ENCODE measurements around the gene FOXP1. TPM values are rescaled to one million over a fixed set of nuclear protein-coding genes. Genes with fewer than 3 reads are reported as not detected.

Gene FOXP1
- total and polyA plus RNA-seq, 9 of the 15 experiments (the other 6 are each of a cell fraction or from before 2014, with no cell fraction given) = 7.7 to 34.5 (median 13.7) TPM

DNA sequence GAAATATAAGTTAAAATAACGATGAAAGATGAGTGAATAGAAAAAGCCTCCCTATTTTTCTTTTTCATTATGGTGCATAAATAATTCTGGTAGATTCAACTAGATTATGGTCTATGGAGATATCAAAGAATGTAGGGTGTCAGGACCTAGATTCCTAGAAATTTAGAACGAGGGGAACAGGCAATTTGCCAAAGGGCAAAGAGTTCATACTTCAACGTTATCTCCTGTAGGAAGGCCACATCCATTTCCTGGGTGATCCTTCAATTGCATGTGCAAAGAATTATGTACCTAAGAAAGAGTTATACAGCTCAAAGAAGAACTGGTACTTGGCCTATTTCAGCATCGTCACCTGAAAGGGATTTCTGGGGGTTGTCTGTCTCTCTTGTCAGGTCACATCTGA lies 351.8 kb downstream of the FOXP1 start:
- FAIRE-seq (peak; percentile 52), DNase-seq (ENCODE audit: extremely low read depth in 1 of 4, low spot score in 3 of 4) (peak in 2 of 4 experiments; percentile 34 to 80), ATAC-seq (0 out of 3 replicates have a peak, but pooled peaks have one; percentile 15)
- H3K36me3 ChIP-seq (ENCODE audit: control insufficient read depth, insufficient read depth, low read length) = no peaks in the 10 kb centered on the region
- no peaks in the 10 kb centered on the region for H3K27me3 ChIP-seq (ENCODE audit: control insufficient read depth in 2 of 2, insufficient read depth in 2 of 2, low read length in 2 of 2)
- H2AFZ ChIP-seq (ENCODE audit: low read depth, low read length) = no peak overlapping the region
- no peaks in the 10 kb centered on the region for H4K20me1 ChIP-seq (replicated peaks; ENCODE audit: control insufficient read depth, insufficient read depth, low read length)
- no peaks in the 10 kb centered on the region for H3K79me2 ChIP-seq (ENCODE audit: control insufficient read depth, insufficient read depth, low read length)
- no peak overlapping the region for H3K4me3 ChIP-seq
- peaks cover 8 to 34% of the 10 kb centered on the region in 2 experiments for H3K4me1 ChIP-seq (replicated peaks in 1 of 2; ENCODE audit: control insufficient read depth in 2 of 2, insufficient read depth in 2 of 2, low read length in 2 of 2)
- no peak overlapping the region for H3K27ac ChIP-seq (ENCODE audit: extremely low read depth, low read depth, low read length)
- no peak overlapping the region for H3K4me2 ChIP-seq (ENCODE audit: insufficient read depth, low read length)
- POLR2A ChIA-PET = no interaction called here
- CTCF ChIA-PET (ENCODE audit: low intra/inter-chr PET ratio) = no interaction called here
- in situ Hi-C loops (cut with MboI) = no loop called here
- no peaks in the 10 kb centered on the region for H3K9me3 ChIP-seq (replicated peaks; ENCODE audit: control insufficient read depth, insufficient read depth, low read depth, low read length)
- H3K9ac ChIP-seq (ENCODE audit: insufficient read depth in 1 of 2, low read depth in 2 of 2, low read length in 2 of 2) = no peak overlapping the region
- BruUV-seq (replicated peaks) = no TSS peak
- intact Hi-C loops (cut with micrococcal nuclease) = loop anchor here (5.0 kb wide), 1 partner anchor 351 kb away; the partner anchor contains the start of gene FOXP1
- 4% methylated on average over 3 of the region's 4 CpGs for WGBS (ENCODE audit: insufficient coverage, low coverage, missing lambda C conversion rate)
- no peaks in the 10 kb centered on the region for H3K9me1 ChIP-seq (ENCODE audit: control insufficient read depth, insufficient read depth, low read length)
- TF ChIP-seq EP300 (IDR thresholded peaks at IDR 0.05; ENCODE audit: low read length) = peak; percentile 69
- TF ChIP-seq CREBBP (IDR thresholded peaks at IDR 0.05; ENCODE audit: low read depth, low read length) = no peak
- TF ChIP-seq ZNF175 (CRISPR knock-in tag; IDR thresholded peaks at IDR 0.05; ENCODE audit: low read depth) = no peak
- peak in 1 of 2 experiments; percentile 48; a peak in 1 of 4 replicates for TF ChIP-seq TBL1XR1 (IDR thresholded peaks at IDR 0.05; ENCODE audit: low read length in 2 of 2)
- TF ChIP-seq CTBP1 (IDR thresholded peaks at IDR 0.05; ENCODE audit: borderline replicate concordance) = 0 out of 2 replicates have a peak, but pooled peaks have one; percentile 12
- peak; percentile 50 for TF ChIP-seq ARID1B (IDR thresholded peaks at IDR 0.05)
- TF ChIP-seq TRIM28 (IDR thresholded peaks at IDR 0.05) = no peak
- no peak for TF ChIP-seq POLR2H (tag; IDR thresholded peaks at IDR 0.05; ENCODE audit: low read depth)
- no peak for TF ChIP-seq HMG20B (CRISPR knock-in tag; IDR thresholded peaks at IDR 0.05)
- peak; percentile 38; the same call in 1 of the 2 replicates for TF ChIP-seq NCOR1 (IDR thresholded peaks at IDR 0.05)
- TF ChIP-seq BRF1 (IDR thresholded peaks at IDR 0.05; ENCODE audit: borderline replicate concordance, extremely low read depth, insufficient read length) = no peak
- TF ChIP-seq, protein P1, sequence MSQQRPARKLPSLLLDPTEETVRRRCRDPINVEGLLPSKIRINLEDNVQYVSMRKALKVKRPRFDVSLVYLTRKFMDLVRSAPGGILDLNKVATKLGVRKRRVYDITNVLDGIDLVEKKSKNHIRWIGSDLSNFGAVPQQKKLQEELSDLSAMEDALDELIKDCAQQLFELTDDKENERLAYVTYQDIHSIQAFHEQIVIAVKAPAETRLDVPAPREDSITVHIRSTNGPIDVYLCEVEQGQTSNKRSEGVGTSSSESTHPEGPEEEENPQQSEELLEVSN (IDR thresholded peaks at IDR 0.05; ENCODE audit: borderline replicate concordance in 1 of 2, extremely low read depth in 1 of 2, insufficient read depth in 1 of 2, insufficient read length in 1 of 2, low read depth in 1 of 2, low read length in 1 of 2, poor library complexity in 1 of 2, severe bottlenecking in 1 of 2) = no peak
- TF ChIP-seq TARDBP (IDR thresholded peaks at IDR 0.05) = no peak
- TF ChIP-seq, protein P2, sequence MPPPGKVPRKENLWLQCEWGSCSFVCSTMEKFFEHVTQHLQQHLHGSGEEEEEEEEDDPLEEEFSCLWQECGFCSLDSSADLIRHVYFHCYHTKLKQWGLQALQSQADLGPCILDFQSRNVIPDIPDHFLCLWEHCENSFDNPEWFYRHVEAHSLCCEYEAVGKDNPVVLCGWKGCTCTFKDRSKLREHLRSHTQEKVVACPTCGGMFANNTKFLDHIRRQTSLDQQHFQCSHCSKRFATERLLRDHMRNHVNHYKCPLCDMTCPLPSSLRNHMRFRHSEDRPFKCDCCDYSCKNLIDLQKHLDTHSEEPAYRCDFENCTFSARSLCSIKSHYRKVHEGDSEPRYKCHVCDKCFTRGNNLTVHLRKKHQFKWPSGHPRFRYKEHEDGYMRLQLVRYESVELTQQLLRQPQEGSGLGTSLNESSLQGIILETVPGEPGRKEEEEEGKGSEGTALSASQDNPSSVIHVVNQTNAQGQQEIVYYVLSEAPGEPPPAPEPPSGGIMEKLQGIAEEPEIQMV (tag; conservative IDR thresholded peaks at IDR 0.05; ENCODE audit: low read depth) = no peak
- TF ChIP-seq CBFA2T3 (IDR thresholded peaks at IDR 0.05) = peak; percentile 73
- no peak for TF ChIP-seq ZBTB49 (CRISPR knock-in tag; IDR thresholded peaks at IDR 0.05; ENCODE audit: borderline replicate concordance)
- no peak for TF ChIP-seq ZKSCAN1 (IDR thresholded peaks at IDR 0.05; ENCODE audit: low read depth, low read length)
- TF ChIP-seq XRCC5 (IDR thresholded peaks at IDR 0.05; ENCODE audit: low read depth, low read length) = no peak
- peak; percentile 63; the same call in 1 of the 2 replicates for TF ChIP-seq TEAD4 (IDR thresholded peaks at IDR 0.05; ENCODE audit: low read length)
- TF ChIP-seq TEAD4 (CRISPR knock-in tag; IDR thresholded peaks at IDR 0.05; ENCODE audit: borderline replicate concordance) = no peak
